Cerebellar nuclear complex (tissue), 1 donor: ENCODE results near the gene TENT4A.

Experiments used
- DNase-seq, 2 experiments: peaks; one replicate each; lab custom pipeline; 2025; lab: John Stamatoyannopoulos, UW

Gene TENT4A

GRCh38 chr5:6803981-6804550, 90.8 kb downstream of the TENT4A start:
- DNase-seq, result no peak

GRCh38 chr5:6804766-6805501, 91.7 kb downstream of the TENT4A start:
- no peak for DNase-seq

- DNase-seq, result no peak
Observed at GRCh38 chr5:6805841-6806240, 92.6 kb downstream of the TENT4A start.
